Skeletal muscle satellite cell (primary cell): ENCODE measurements around the gene CCDC102B.
"Not testable (repeated sequence)": the region's sequence is repeated elsewhere in the genome, so short reads cannot be mapped to it uniquely, and the experiment has no call there.

Source experiments
- H3K27me3 ChIP-seq: 2 replicates; pipeline ENCODE4 v1.7.0; 2013; ENCODE audit warnings: low read length; ENCODE audit not compliant: control insufficient read depth, insufficient read depth
- H3K36me3 ChIP-seq: 2 replicates; pipeline ENCODE4 v1.7.0; 2013; ENCODE audit warnings: mild to moderate bottlenecking, control low read depth, low read length; ENCODE audit not compliant: insufficient read depth
- H3K4me1 ChIP-seq: 2 replicates; pipeline ENCODE4 v1.7.0; 2013; ENCODE audit warnings: low read length; ENCODE audit not compliant: control insufficient read depth, insufficient read depth
- H3K4me2 ChIP-seq: 2 replicates; pipeline ENCODE4 v1.7.0; 2013; ENCODE audit warnings: mild to moderate bottlenecking, low read length
- H3K4me3 ChIP-seq: 2 replicates; pipeline ENCODE4 v1.7.0; 2013; ENCODE audit warnings: low read length
- H3K9ac ChIP-seq: 2 replicates; pipeline ENCODE4 v1.7.0; 2013; ENCODE audit warnings: mild to moderate bottlenecking, low read depth, low read length, moderate library complexity
- H3K9me3 ChIP-seq: replicated peaks from 2 replicates; pipeline ENCODE4 v1.7.0; 2013; ENCODE audit warnings: mild to moderate bottlenecking, control low read depth, low read length

The CCDC102B gene

GRCh38 chr18:68854786-68855391 lies 57.0 kb downstream of the CCDC102B start:
- Histone ChIP-seq H3K36me3 (no peaks in the 10 kb centered on the region), H3K4me3 (no peak overlapping the region), H3K9ac (no peak overlapping the region), H3K27me3 (no peaks in the 10 kb centered on the region), H3K4me1 (no peaks in the 10 kb centered on the region), H3K9me3 (no peaks in the 10 kb centered on the region), H3K4me2 (no peak overlapping the region)

DNA sequence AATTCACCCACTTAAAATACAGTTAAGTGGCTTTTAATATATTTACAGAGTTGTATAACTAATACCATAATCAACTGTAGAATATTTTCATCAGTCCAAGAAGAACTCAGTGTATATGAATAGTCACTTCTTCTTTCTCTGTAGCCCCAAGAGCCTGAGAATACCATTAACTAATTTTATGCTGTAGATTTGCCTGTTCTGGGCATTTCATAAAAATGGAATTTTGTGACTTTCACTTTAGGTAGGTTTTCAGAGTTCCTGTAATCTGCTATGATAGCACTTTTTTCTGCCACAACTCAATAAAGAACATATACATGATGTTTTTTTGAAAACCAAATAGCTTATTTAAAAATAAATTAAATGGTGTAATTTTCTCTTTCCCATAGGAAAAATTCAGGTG lies 57.6 kb downstream of the CCDC102B start:
- no peaks in the 10 kb centered on the region for H3K36me3 ChIP-seq
- no peaks in the 10 kb centered on the region for H3K27me3 ChIP-seq
- H3K9ac ChIP-seq, result no peak overlapping the region
- no peaks in the 10 kb centered on the region for H3K4me1 ChIP-seq
- no peak overlapping the region for H3K4me2 ChIP-seq
- H3K9me3 ChIP-seq, result no peaks in the 10 kb centered on the region
- no peak overlapping the region for H3K4me3 ChIP-seq

DNA sequence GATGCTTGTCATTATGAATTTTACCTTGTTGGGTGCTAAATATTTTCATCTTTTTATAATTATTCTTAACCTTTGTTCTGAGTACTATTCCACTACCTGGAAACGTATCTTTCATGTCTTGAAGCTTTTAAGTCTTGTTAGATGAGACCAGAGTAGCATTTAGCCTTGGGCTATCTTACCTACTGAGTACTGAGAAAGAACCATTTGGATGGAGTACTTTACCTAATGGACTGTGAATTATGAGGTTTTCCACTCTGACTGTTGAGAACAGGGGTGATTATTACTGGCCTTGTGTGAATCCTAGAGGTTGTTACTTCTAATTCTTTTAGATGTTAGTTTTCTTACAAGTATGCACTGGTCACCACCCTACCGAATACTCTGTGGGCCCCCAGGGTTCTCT lies 63.5 kb downstream of the CCDC102B start:
- Histone ChIP-seq H3K9ac (no peak overlapping the region), H3K4me3 (no peak overlapping the region), H3K4me1 (no peaks in the 10 kb centered on the region), H3K36me3 (no peaks in the 10 kb centered on the region), H3K4me2 (no peak overlapping the region), H3K27me3 (no peaks in the 10 kb centered on the region), H3K9me3 (no peaks in the 10 kb centered on the region)

DNA sequence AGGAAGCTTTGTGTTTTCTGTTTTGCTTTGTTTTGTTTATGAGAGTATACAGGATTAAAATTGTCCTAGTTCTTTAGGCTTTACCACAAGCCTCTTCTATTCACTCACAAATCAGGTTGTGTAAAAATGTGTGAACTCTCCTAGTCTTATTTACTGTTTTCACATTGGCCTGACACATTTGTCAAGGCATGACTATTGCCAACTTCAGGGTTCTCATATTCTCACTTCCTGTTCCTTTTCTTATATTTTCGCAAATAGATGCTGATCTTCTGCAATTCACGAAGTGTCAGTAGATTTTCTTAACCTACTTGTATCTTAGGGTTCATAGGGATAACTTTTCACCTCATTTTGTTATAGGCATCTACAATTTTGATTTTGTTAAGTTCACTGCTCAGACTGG lies 67.1 kb downstream of the CCDC102B start:
- no peaks in the 10 kb centered on the region for H3K4me1 ChIP-seq
- H3K36me3 ChIP-seq, result no peaks in the 10 kb centered on the region
- no peak overlapping the region for H3K9ac ChIP-seq
- H3K4me3 ChIP-seq, result no peak overlapping the region
- H3K4me2 ChIP-seq, result no peak overlapping the region
- no peaks in the 10 kb centered on the region for H3K27me3 ChIP-seq
- no peaks in the 10 kb centered on the region for H3K9me3 ChIP-seq

DNA sequence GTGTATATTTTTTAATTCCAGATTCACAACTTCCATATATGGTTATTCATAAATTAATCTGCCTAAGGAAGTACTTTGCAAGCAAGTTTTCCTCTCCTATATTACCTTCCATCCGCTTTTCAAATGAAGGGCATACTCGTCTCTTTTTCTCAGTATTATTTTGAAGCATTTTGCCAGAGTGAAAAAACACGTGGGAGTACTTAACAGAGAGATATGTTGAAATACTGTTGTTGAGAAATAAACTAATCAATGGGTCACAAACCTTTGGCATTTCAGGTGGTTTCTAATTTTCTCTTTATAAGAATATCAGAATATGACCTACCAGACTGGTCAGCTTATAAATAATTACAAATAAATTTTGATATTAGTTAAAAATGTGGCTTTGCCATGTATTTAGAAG lies 67.6 kb downstream of the CCDC102B start:
- Histone ChIP-seq H3K4me2 (no peak overlapping the region), H3K9me3 (no peaks in the 10 kb centered on the region), H3K27me3 (no peaks in the 10 kb centered on the region), H3K4me1 (no peaks in the 10 kb centered on the region), H3K4me3 (no peak overlapping the region), H3K9ac (no peak overlapping the region), H3K36me3 (no peaks in the 10 kb centered on the region)

GRCh38 chr18:68873003-68873402 lies 75.1 kb downstream of the CCDC102B start:
- Histone ChIP-seq H3K36me3 (no peaks in the 10 kb centered on the region), H3K9ac (no peak overlapping the region), H3K27me3 (no peaks in the 10 kb centered on the region), H3K9me3 (no peaks in the 10 kb centered on the region), H3K4me2 (no peak overlapping the region), H3K4me3 (no peak overlapping the region), H3K4me1 (no peaks in the 10 kb centered on the region)

DNA sequence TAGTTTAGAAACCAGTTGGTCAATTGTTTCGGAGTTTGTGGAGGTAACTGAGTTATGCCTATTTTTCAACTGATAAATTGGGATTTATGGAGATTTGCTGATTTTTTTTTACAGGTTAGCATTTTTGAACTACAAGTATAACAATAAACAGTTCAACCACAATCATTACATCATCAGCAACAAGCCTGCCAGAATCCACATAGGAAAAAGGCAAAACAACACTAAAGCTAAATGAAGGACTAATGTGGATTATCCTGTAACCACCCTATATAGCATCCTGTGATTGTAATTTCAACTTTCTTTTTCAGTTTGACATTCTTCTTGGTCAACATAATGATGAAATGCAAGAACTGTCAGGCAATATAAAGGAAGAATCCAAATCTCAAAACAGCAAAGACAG lies 76.5 kb downstream of the CCDC102B start:
- Histone ChIP-seq H3K4me3 (no peak overlapping the region), H3K27me3 (no peaks in the 10 kb centered on the region), H3K36me3 (no peaks in the 10 kb centered on the region), H3K4me2 (no peak overlapping the region), H3K9ac (no peak overlapping the region), H3K9me3 (no peaks in the 10 kb centered on the region), H3K4me1 (no peaks in the 10 kb centered on the region)

DNA sequence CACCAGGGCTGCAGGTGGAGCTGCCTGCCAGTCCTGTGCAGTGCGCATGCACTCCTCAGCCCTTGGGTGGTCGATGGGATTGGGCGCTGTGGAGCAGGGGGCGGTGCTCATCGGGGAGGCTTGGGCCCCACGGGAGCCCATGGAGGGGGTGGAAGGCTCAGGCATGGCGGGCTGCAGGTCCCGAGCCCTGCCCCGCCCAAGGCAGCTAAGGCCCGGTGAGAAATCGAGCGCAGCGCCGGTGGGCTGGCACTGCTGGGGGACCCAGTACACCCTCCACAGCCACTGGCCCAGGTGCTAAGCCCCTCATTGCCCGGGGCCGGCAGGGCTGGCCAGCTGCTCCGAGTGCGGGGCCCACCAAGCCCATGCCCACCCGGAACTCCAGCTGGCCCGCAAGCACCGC lies 82.1 kb downstream of the CCDC102B start:
- not testable (repeated sequence) for H3K36me3 ChIP-seq, H3K4me2 ChIP-seq, H3K4me1 ChIP-seq, H3K27me3 ChIP-seq, H3K4me3 ChIP-seq, H3K9me3 ChIP-seq, H3K9ac ChIP-seq

GRCh38 chr18:68887410-68887809 lies 89.5 kb downstream of the CCDC102B start:
- H3K36me3 ChIP-seq, result no peaks in the 10 kb centered on the region
- H3K27me3 ChIP-seq, result no peaks in the 10 kb centered on the region

DNA sequence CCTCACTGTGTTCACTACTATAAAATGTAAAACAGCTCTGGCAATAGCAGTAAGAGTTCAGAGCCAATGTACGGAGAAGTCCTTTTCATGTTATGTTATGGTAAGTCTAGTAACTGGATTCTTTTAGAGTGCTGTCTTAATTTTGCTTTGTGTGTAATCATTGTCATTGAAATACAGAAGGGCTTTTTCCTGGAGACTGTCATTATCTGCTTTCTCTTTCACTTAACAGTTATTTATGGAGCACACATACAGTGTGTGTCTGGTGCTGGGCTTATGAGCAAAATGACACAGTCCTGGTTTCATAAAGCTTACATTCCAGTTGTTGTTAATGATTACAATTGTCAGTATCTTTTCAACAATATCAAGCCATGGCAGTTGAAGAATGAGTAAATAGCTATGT lies 95.5 kb downstream of the CCDC102B start:
- H3K4me3 ChIP-seq, result no peak overlapping the region
- H3K36me3 ChIP-seq, result no peaks in the 10 kb centered on the region
- no peaks in the 10 kb centered on the region for H3K27me3 ChIP-seq
- no peaks in the 10 kb centered on the region for H3K9me3 ChIP-seq
- H3K9ac ChIP-seq, result no peak overlapping the region
- no peaks in the 10 kb centered on the region for H3K4me1 ChIP-seq
- no peak overlapping the region for H3K4me2 ChIP-seq

More at GRCh38 chr18:68887410-68887809, 89.5 kb downstream of the CCDC102B start:
- Histone ChIP-seq H3K4me1 (no peaks in the 10 kb centered on the region), H3K4me3 (no peak overlapping the region), H3K4me2 (no peak overlapping the region), H3K9me3 (no peaks in the 10 kb centered on the region), H3K9ac (no peak overlapping the region)

DNA sequence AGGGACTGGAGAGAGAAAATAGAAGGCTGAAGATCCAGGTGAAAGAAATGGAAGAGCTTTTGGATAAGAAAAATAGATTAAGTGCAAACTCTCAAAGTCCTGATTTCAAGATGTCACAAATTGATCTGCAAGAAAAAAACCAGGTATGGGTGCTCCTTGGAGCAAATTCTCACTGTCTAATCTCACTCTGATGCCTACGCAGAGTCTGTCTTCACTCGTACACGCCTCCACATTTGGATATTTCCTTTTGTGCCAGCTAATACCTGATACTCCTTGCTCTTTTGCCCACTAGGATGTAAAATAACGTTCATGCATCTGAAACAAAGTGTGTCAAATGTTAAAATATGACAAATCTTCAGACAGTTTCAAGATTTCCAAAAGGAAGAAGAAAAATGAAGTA lies 99.4 kb downstream of the CCDC102B start:
- Histone ChIP-seq H3K27me3 (no peaks in the 10 kb centered on the region), H3K9me3 (no peaks in the 10 kb centered on the region), H3K36me3 (no peaks in the 10 kb centered on the region), H3K9ac (no peak overlapping the region), H3K4me3 (no peak overlapping the region), H3K4me2 (no peak overlapping the region), H3K4me1 (no peaks in the 10 kb centered on the region)

GRCh38 chr18:68909579-68909978 lies 111.7 kb downstream of the CCDC102B start:
- Histone ChIP-seq H3K27me3 (no peaks in the 10 kb centered on the region), H3K4me1 (no peaks in the 10 kb centered on the region), H3K36me3 (no peaks in the 10 kb centered on the region), H3K4me3 (no peak overlapping the region), H3K9ac (no peak overlapping the region), H3K4me2 (no peak overlapping the region), H3K9me3 (no peaks in the 10 kb centered on the region)
